Activated gamma-delta T cell treated with Interleukin-2 at 50 U/mL for 16 hours (primary cell): ENCODE measurements around the gene IGF2BP2.

Experiments
- DNase-seq: peaks from one replicate; pipeline ENCODE4 v3.0.0-alpha.2; 2020

The IGF2BP2 gene

DNA sequence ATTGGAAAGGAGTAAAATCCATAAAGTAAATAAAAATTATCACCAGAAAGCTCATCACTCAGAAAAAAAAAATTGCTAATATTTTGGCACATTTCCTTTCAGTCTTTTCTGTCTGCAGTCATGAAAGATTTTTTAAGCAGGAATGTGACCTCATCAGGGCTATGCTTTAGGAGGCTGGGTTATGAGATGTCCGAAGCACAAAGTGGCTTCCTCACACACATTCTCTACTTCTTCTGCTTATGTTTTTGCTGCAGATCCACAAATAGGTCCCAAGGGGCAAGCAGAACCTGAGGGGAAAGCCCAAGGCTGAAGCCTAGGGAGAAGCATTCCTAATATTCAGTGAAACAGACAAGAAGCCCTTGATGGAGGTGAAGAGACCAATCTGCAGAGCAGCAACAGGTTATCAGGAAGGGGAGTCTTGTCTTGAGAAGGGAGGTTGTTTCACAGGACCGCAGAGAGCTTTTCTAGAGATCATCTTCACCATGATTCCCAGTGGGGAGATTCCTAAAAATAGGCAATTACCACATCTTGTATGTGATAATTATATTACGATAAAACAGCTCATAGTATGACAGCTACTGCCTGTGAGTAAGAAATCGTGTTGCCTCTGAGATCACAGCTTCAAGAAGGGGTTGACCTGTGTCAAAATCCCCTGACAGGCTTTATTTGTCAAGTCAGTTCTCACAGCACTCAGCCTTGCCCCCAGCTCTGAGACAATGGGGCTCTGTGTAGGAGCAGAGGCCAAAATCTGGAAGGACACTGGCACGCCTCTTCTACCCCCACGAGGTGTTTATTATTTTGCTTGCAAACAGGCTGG is 60.5 kb downstream of the IGF2BP2 start:
- DNase-seq, result no peak

DNA sequence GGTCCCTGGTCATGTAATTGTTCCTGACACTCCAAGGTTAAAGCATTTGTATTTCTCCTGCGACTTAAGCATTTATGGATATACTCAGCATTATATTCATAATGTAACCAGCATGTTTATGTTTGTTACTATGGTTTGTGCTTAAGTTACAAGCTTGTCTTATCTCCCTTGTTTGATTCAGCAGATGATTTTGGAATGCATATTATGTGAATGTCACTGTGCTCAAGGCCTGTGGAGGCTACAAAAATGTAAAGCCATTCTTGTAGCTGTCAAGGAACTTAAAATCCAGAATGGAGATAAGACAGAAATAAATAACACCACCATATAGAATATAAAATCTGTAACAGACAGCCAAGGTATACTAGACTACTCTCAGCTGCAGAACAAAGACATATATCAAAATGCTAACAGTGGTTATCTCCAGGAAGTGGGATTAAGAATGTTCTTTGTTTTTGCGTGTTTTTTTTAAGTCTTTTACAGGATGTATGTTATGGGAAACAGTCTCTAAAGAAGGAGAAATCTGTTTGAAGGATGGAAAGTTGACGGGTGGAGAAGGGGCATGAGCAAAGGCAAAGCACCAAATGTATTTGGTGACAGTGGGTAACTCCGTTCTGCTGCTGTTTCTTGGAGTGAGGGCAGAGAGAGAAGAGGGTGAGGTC is 61.4 kb downstream of the IGF2BP2 start:
- no peak for DNase-seq

DNA sequence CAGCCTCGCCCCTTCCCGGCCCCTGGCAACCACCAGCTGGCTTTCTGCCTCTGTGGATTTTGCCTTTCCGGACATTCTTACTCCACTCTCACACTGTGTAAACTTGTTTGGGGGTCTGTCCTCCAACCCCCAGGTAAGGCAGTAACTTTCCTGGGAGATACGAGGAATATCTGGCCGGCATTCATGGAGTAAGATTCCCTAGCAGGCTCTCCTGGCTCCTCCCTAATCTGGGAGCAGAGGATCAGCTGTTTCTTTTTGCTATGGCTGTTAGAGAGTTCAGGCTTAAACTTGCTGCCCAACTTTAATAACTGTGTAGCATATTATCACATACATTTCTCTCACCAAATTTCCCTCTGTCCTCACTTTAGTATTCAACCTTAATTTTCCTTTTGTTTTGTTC is 64.3 kb downstream of the IGF2BP2 start:
- no peak for DNase-seq

DNA sequence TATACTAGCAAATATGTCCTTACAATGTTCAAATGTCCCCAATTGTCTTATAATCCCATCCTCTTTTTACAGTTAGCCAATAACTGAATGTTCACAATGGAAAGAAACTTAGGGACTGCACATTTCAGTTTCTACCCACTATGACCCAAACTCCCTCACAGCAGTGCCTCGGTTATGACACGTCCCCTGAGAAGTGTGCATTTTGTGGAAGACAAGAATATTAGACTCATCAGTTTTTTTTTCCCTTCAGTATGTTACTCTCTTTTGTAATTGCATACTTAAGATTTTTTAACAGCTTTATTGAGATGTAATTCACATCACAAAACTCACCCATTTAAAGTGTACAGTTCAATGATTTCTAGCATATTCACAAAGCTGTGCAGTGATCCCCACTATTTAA is 64.8 kb downstream of the IGF2BP2 start:
- no peak for DNase-seq

DNA sequence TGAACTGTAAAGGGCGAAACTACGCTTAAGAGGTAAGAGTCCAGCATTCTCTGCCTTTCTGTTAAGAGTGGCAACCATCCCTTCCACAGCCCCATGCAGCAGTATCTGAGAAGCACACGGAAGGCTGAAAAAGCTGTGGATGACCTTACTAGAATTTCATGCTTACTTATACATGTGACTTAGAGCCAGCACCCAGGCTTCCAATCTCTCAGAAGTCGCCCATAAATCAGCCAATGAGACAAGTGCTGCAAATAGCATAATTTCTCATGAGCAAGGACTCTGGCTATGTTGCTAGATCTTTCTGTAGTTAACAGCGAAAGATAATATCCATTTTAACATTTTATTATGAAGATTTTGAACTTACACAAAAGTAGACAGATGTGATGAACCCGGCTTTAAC is 65.3 kb downstream of the IGF2BP2 start:
- no peak for DNase-seq

DNA sequence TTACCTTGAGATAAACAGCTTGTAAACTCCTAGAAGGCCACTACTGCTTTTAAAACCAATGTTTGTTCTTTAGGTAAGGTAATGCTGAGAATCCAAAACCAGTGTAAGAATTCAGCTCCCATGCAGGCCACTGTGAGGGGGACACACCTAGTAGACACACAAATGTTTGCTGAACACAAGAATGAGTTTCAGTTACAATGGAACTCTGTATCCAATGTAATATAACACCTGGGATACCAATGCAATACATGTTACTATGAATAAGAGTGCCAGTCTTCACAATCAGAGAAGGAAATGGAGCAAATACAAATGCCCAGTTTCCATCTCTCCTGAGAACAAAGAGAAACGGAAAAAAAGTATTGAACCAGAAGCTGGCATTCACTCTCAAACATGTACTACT is 65.9 kb downstream of the IGF2BP2 start:
- DNase-seq, result no peak

DNA sequence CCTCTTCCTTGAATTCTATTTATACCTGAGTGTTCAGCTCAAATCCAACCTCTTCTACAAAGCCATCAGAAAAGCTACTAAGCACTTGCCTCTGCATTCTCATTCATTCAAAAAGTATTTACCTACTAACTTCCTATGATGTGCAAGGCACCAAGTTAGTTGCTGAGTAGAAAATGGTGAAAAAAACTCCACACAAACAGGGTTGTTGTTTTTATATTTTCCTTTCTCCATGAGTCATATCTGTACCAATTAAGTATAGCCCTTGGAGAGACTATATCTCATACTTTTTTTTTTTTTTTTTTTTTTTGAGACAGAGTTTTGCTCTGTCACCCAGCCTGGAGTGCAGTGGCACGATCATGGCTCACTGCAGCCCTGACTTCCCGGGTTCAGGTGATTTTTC is 67.7 kb downstream of the IGF2BP2 start:
- no peak for DNase-seq

DNA sequence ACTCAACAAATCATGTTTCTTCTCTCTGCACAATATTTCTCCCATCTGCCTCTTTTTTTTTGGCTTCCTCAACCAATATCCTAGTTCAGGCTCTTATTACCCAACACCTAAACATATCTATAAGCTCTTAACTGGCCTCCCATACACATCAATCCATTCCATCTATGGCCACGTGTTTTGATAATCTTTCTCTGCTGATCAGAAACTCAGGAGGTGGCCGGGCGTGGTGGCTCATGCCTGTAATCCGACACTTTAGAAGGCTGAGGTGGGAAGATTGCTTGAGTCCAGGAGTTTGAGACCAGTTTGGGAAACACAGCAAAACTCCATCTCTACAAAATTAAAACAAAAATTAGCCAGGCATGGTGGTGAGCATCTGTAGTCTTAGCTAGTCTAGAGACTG is 68.4 kb downstream of the IGF2BP2 start:
- DNase-seq, result no peak

DNA sequence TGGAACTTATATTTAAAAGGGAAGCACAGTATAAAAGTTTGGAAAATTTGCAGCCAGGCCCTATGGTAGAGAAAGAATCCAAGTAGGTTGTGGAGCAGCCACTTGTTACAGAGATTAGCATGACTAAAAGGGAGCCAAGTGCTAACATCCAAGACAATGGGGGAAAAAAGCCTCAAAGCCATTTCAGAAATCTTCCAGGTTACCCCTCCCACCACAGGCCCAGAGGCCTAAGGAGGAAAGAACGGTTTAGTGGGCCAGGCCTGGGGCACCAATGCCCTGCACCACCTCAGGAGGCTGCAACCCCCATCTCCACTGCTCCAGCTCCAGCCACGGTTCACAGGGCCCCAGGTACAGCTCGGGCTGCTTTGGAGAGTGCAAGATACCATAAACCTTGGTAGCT is 69.9 kb downstream of the IGF2BP2 start:
- DNase-seq, result no peak

DNA sequence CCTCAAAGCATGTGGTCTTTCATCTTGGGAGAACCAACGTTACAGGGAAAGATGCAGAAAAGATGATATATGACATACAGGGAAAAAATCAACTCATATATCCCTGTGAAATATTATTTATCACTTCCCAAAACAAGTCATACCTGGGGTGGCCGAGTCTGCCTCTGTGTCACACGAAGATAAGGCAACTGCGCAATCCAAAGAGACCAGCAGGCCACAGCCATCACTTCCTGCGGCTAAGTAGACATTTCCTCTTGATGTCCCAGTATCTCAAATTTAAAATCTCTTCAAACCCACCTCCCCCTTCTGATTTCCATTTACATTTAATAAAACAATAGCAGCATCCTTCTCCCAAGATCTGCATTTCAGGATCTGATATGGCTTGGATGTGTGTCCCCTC is 71.5 kb downstream of the IGF2BP2 start:
- no peak for DNase-seq

DNA sequence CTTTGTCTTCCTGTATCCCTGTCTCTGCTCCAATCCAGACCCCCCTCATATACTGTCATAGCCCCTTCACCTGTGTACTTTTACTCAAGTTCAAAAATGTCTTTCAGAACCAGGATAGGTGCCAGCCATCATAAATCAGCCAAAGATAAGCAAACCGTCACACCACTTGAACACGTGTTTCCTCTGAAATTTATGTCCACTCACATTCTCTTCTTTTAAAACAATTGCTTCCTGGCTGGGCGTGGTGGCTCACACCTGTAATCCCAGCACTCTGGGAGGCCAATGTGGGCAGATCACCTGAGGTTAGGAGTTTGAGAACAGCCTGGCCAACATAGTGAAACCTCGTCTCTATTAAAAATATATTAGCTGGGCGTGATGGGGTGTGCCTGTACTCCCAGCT is 74.1 kb downstream of the IGF2BP2 start:
- no peak for DNase-seq

DNA sequence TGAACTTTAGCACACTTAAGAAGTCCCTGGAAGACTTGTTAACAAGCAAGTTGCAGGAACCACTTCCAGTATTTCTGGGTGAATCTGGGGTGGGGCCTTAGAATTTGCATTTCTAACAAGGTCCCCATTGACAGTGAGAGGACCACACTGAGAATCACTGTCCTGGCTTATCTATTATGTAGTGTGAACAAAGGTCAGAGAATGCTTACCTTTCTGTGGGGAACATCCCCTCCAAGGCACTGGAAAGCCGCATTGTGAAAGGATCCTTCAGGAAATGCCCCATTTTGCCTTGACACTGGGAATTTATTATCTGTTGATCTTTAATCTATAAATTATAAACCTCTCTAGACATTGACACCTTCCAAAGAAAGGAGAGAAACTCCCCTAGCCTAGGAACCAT is 74.8 kb downstream of the IGF2BP2 start:
- no peak for DNase-seq

DNA sequence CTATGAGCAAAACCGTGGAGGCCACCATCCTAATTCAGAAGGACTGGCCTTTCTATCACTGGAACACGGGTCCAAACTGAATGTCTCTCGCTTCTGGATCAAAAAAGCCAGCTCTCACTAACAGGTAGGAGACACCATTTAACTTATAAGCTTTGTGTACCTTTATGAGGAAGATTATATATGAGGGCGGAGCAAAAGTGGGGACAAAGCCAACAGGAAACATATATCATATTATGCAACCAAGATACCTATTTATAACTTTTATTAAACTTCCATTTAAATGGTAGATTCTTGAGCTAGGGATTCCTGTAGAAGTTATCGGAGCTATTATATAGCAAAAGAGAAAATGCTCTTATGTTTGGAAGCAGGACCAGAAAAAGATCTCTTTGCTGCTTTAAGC is 78.4 kb downstream of the IGF2BP2 start:
- DNase-seq, result no peak

DNA sequence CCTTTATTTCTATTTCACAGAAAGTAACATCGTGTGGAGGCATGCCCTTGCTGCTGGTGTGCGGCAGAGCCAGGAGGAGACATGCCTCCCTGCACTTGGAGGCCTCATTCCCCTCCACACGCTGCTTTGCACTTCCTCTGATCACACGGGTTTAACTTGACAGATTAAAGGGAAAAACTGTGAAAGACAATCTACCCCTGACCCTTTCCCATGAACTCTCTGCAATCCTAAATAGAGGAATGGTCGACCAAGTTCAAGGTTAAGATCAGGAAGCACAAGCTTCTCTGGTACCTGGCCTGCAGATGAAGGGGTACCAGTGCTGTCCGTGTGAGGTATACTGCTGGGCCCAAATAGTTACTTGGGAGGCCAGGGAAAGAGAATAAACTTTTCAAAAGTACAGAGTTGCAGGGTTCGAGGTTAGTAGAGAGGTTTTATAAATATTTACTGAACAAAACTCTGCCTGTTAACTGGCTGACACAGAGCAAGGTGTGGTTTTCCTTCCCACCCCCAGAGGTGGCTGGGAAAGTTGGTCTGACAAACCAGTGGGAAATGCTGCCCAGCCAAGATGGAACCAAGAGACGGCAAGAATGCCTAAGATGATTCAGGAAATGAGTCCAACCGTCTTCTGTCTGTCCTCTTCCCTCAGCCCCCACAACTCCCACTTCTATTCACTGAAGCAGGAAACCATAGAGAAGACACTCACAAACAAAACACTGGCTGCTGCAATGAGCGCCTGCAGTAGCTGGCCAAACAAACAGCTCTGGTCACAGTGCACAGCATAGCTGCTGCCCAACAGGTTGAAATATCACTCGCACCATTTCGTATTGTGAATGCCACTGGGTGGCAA is 79.6 kb downstream of the IGF2BP2 start:
- DNase-seq, result no peak

DNA sequence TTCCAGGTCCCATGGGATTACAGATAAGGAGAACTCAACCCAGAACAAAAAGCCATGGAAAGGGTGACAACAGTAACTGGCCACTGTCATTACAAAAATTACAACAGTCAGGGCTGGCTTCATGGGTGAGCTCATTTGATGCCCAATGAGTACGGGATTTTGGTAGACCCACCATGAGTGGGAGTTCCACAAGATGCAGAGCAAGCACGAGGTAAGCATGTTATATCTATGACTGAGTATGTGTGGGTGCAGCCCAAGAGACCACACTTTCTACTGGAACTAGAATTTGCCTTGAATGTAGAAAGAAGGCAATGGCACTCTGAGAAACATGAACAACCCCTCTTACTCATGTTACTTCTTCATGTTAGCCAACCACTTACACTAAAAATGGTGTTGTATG is 83.3 kb downstream of the IGF2BP2 start:
- DNase-seq, result no peak

DNA sequence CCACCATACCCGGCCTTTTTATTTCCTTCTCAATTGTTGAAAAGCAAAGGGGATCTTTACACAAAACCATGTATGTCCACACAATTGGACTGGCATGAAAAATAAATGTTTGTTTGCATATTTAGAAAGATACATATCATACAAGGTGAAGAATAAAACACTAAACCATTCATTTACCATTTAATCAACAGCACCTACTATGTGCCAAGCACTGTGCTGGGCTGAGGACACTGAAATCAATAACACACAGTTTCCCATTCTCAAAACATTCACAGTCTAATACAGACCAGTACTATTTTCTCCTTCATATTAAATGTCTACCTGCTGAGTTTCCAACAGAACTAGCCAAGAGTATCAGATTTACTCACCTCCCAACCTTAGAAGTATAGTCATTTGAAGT is 84.7 kb downstream of the IGF2BP2 start:
- no peak for DNase-seq

DNA sequence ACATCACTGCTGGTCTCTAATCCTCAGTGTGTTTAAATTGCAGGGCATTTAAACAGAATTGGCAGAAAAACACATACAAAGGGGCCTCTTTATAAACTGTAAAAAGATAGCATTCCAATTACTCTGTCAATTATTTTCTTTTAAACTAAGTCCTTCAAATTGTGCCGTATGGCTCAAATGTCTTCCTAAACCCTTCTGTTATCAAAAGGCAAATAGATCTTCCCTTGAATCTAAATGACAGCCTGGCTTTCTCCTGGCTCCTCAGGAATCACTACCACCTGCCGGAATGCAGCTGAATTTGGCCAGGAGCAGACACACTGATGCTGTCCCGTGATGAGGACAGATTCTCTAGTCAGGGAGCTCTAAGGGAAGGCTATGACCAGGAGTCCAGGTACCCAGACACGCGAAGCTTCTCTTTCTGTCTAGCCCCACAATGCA is 85.6 kb downstream of the IGF2BP2 start:
- no peak for DNase-seq

DNA sequence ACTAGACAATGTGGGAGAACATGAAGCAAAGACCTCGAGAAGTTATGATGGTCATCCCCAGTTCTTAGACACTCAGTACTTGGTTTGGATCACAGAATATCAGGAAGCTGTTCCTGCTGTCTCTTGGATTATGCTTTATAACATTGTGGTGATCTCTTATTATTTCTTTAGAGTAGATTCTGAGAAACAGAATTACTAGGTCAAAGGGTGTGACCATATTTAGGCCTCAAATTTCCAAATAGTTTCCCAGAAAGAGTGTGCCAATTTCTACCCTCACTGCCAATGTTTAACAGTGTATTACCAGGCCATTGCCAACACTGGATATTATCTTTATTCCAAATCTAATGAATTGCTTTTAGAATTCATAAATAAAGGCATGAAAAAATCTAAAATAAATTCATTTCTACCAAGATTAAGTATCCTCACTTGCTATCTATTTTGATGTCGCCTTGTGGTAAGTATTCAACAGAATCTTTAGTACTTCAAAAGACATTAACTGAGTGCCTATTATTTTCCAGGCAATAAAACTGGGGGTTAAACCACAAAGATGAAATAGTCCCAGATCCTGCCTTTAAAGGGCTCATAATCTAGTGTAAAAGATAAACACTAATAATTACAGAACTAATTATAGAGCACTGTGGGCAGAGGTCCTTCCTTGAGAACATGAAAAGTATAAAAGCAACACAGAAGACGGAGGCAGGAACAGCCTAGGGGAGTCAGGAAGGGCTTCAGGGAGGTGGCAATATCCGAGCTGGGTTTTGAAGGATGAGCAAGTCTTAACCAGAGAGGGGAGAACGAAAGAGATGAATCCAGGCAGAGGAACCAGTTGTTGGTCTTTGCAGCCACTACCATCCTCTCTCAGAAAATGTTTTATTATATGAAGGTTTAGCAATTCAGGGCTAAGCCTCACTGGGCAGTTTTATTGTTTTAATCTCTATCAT is 86.8 kb downstream of the IGF2BP2 start:
- DNase-seq, result no peak

DNA sequence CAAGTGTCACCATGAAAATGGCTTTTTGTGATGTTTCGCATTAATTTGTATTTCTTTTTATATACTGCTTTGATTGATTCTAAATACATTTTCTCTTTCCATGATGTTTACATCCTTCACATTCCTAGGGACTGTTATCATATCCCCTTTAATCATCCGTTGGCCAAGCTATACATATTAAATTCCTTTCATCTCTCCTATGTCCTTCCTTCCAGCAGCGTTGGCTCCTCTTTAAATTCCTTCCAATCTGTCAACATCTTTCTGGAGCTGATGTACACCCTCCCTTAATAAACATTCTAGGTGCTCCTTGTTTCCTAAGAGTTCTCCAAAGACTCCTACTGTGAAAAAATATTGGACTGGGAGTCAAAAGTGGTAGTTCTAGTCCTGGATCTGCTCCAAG is 87.8 kb downstream of the IGF2BP2 start:
- DNase-seq, result no peak

DNA sequence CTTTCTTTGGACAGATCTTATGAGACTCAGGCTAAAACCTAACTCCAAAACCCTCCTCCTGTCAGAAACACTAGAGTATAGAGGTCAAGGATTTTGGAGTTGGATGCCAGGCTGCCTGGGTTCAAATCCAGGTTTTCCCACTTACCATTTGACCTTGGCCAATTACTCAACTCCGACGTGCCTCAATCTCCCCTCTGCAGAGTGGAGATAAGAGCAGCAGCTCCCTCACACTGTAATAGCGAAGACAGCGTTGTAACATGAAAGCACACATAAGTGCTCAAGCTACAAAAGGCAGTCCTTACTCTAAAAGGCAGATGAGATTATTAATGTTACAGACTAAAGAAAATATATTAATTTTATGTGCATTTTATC is 90.1 kb downstream of the IGF2BP2 start:
- no peak for DNase-seq

DNA sequence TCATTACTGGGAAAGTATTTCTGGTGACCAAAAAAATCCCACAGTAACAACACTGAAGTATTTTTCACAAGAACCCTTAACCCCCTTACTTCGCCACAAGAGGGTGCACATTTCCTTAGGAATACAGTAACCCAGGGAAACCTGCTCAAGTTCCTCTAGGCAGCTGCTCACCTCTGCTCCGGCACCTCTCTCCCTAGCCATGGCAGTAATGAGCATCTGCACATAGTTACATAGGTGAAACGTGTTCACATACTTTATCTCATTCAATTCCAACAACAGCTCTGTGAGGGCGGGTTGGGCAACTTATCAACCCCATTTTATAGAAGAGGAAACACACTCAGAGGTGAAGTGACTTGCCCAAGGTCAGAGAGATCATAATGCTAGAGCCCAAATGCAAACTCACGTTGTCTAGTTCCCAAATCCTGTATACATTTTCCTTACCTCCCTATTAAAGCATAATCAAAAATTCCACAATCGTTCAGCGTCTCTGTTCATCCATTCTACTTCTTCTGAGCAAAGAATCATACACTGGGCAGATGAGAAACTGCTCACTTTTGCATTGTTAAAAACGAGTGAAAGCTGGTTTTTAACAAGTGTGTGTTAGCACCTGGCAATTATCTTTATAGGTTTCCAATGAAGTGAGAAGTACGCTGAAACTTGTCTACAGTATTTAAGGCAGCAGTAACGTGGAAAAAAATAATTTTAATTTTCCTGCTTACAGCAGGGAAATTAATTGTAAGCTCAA is 90.7 kb downstream of the IGF2BP2 start:
- no peak for DNase-seq

DNA sequence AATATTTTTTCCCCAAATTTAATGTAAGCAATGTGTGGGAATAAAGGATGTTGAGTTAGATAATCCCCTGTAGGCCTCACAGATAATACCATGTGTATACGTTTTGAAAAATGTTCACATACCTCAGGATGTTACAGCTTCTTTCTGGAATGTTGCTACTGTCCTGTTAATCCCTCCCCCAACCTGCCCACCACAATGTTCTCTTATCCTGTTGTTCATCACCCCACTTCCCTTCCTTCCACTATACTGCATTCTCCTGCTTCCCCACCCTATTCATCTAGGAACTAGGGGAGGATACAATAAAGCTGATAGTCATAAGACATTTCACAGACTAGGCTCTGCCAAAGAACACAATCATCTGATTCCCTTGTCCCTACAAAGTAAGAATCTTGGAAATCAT is 92.1 kb downstream of the IGF2BP2 start:
- DNase-seq, result no peak
